Medulla oblongata (tissue), 1 donor: ENCODE measurements around the gene TMCC1.

ENCODE experiments used
- DNase-seq: peaks from one replicate; pipeline ENCODE4 v3.0.0-alpha.2; 2015; ENCODE audit errors: extremely low spot score

The TMCC1 gene

GRCh38 chr3:129623447-129624118 is 269.9 kb downstream of the TMCC1 start:
- no peak for DNase-seq

- no peak for DNase-seq
Measured at GRCh38 chr3:129622933-129623332, 270.6 kb downstream of the TMCC1 start.

DNA sequence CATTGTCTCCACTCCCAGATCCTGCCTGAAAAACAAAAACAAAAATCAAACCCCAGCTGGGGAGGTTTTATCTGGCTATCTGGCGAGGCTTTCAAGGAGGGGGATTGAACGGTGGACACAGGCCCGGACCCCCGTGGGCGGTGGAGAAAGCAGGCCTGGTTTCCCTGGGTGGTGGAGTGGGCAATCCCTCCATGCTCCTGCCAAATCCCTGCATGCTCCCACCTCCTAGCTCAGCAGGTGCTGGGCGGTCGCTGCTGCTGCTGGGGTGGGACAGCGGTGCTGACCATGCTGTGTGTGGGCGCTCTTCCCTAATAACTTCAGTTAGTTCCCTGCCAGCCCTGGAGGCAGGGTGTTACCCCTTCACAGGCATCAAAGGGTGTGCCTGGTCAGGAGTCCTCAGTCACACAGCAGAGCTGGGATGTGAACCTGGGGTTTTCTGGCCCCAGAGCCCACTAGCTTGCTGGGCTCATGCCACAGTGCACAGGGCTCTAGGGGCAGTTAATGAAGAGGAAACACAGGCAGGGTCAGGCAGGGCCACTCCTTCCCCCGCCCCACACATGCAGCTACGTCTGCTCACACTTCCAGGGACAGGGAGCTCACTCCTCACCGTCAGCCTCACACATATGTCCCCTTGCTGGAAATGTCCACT is 271.2 kb downstream of the TMCC1 start:
- DNase-seq: no peak

DNA sequence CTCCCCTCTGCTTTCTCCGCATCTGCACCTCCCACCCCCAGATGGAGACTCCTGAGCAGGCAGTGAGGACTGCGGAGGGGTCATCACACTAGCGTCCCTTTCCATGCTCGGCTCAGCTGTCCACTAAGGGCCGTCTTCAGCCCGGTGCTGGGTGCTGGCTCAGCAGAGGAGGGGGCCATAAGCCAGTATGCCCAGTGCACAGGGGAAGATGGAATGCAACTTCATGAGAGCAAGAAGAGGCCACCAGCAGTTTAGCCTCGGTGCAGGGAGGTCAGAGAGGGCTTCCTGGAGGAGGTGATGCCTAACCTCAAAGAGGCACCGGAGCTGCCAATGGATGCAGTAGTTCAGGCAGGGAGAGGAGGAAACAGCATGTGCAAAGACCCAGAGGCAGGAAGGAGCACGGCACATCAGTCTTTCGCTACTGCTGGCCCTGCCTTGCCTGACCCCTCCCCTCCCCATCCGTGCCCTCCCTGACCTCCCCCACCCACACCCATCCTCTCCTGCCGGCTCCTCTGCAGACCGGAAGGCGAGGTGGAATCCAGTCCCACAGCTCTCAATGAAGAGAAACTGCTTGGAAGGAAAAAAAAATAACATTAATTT is 271.8 kb downstream of the TMCC1 start:
- DNase-seq: no peak

DNA sequence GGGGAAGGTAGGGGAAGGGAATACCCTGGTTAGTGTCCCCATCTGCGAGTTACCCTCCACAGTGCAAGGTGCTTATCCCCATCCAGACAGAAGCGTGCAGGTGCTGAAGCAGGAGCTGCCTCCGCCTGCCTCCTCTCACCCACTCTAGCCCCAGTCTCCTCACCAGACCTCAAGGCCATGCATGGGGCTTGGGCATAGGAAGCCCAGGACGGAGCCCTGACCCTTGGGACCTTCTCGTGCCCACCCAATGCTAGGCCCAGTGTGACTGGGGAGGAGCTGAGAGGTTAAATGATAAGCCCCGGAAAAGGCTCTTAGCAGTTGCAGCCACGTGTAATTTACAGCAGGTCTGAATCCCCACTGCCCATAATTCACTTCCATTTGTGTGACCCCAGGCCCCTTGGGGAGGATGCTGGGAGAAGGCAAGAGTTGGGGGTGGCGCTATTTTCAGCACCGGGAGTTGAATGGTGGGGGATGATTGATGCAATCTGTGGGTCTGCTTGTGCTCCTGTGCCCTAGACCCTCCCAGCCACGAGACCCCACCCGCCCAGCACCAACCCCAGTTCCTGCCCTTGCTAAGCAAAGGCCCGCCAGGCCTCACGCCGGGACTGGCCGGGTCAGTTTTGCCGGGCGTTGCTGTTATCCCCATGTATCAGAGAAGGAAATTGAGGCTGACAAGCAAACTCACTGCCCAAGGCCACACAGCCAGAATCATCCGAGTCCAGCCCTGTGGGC is 272.5 kb downstream of the TMCC1 start:
- no peak for DNase-seq

- no peak for DNase-seq
Measured at GRCh38 chr3:129619726-129620162, 273.8 kb downstream of the TMCC1 start.

- DNase-seq: no peak
Measured at GRCh38 chr3:129618901-129619671, 274.4 kb downstream of the TMCC1 start.

DNA sequence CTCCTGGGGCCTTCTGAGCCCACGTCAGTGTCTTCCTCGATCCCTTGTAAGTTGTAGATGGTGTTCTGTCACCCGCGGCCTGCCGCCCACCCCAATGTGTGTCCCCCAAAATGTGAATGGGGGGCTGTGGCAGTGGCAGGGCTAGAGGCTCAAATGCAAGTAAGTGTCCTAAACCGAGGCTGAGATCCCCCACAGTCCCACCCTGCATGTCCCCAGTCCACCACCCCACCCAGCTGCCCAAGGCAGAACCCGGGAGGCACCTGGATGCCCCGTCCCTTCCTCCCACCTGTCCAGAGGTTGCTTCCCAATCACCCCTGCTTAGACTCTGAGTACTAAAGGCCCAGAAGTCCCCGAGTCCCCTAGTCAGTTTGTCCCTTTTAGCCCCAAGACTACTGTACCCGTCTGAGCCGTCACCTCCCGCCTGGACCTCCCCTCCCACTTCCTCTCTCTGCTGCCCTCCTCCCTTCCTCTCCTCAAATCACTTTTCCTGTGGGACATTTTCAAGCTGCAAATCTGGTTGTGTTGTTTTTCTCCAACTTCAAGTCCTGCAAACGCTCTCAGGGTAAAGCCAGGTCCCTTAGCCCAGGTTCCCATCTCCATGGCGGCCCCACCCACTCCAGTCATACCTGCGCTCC is 275.2 kb downstream of the TMCC1 start:
- no peak for DNase-seq

DNA sequence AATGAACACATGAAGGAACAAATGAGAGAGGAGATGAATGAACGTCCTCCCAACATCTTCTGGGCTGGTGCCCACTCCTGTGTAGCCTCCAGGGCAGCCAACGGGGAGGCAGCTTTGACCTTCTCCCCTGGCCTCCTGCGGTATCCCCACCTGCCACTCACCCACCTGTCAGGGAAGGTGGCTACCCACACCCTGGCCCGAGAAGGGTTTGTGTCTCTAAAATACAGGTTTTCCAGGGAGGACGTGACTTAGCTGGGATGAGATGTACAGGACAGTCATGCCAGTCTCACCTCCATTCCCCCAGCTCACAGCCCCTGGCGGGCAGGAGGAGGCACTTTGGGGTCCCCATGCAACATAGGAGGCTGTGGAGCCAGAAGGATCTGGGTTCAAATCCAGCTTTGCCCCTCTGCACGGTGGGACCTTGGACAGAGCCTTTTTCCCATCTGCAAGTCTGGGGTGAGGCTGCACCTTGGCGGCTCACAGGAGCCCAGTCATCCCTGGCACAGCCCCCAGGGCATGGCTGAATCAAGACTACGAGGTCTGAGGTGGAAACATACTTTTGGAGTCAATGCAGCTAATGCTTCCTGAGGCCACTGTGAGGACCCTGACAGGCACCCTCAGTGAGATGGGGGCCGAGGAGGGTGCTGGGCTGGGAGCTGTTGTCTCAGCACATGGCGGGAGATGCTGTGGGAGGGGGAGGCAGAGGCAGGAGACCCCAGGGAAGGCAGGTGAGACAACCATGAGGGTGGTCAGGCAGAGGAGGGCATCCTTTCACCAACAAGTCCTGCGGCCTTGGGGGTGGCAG is 275.9 kb downstream of the TMCC1 start:
- no peak for DNase-seq

- DNase-seq: no peak
Measured at GRCh38 chr3:129616713-129617112, 276.8 kb downstream of the TMCC1 start.

- no peak for DNase-seq
Measured at GRCh38 chr3:129616291-129616690, 277.2 kb downstream of the TMCC1 start.

- DNase-seq: no peak
Measured at GRCh38 chr3:129615751-129616281, 277.7 kb downstream of the TMCC1 start.

- DNase-seq: peak; percentile 63
Measured at GRCh38 chr3:129614927-129615363, 278.6 kb downstream of the TMCC1 start.

GRCh38 chr3:129614435-129614834 is 279.1 kb downstream of the TMCC1 start:
- no peak for DNase-seq

- DNase-seq: no peak
Measured at GRCh38 chr3:129613367-129613740, 280.2 kb downstream of the TMCC1 start.

DNA sequence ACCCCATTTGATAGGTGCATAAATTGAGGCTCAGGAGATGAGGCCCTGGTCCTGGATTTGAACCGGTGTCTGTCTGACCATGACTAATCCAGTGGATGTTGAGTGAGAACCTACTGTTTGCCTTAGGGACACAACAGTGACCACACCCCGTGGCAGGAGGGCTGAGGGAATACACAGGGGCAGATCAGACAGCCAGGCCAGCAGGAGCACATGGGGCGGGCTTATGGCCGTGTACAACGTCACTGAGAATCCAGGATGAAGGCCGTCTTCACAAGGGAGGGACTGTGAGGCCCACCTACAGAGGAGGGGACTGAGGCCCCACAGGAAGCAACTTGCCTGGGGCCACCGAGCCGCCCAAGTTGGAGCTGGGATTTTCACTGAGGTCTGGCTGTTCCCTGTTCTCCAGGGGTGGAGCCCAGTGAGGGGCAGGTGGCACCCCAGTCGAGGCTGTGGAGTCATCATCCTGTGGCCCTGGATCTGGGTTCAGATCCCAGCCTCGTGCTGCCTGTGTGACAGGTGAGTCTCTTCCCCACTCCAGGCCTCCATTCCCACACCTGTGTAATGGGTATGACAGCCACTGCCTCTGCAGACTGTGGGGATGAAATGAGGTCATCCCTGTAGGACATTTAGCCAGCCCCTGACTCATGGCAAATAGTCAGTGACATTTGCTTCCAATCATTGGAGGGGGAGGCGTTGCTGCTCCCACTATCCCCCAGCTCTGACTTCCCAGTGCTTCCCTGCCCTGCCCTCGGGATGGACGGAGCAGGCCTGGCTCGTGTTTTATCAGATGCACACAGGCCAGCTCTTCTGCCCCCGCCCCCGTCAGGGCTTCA is 280.8 kb downstream of the TMCC1 start:
- DNase-seq: no peak

DNA sequence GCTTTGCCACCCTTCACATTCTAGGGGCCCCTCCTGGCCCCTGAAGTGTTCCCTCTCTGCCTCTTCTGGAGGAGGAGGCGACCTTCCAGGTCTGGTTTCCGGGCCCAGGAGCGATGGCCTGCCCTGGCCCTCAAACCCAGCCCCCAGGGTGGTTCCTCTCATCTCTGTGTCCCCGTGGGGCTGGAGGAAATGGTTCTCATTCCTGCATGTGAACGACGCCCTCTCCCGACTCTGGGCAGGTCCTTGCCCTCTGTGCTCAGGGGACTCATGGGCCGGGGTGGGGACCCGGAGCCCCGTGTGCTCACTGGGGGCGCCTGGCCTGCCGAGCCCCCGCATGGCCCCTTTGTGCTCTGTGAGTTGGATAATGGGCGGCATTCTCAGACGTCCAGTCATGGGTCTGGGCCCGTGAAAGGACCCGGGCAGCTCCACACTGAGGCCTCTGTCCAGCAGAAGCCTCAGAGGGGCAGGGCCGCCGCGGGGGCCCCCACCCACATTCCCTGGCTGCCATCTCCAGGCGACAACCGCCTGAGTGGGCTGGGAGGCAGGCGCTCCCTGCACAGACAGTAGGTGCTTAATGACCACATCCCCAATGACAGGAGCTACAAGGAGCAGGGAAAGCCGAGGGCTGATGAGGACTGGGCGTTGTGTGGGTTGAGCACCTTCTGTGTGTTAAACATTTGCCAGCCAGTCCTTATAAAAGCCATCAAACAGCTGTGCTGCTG is 281.5 kb downstream of the TMCC1 start:
- peak; percentile 60 for DNase-seq

DNA sequence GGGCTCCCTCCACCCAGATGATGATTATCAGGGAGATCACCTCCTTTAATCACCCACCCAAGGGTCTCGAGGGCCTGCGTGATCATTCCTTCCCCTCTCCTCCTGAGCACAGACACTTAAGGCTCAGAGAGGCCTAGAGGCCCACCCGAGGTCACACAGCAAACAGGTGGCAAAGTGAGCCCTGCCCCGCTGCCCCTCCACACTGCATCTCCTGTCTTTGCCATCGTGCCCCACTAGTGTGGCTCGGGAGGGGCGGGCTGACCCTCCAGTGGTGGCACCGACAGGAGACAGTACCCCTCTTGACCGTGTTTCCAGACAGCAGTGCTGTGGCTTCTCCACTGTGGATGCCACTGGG is 282.1 kb downstream of the TMCC1 start:
- DNase-seq: no peak
